HG02943 (cell line): Measurements from ENCODE around the gene ZSCAN10.
A peak's percentile ranks its signal among the peaks of the same experiment; 100 is the strongest.

Experiments
- ATAC-seq: cut with Tn5 transposase; IDR thresholded peaks from one replicate; pipeline ENCODE4 v1.9.1; 2021; ENCODE audit warnings: mild to moderate bottlenecking, low read depth, moderate library complexity; ENCODE audit not compliant: unreplicated experiment

Gene ZSCAN10

DNA sequence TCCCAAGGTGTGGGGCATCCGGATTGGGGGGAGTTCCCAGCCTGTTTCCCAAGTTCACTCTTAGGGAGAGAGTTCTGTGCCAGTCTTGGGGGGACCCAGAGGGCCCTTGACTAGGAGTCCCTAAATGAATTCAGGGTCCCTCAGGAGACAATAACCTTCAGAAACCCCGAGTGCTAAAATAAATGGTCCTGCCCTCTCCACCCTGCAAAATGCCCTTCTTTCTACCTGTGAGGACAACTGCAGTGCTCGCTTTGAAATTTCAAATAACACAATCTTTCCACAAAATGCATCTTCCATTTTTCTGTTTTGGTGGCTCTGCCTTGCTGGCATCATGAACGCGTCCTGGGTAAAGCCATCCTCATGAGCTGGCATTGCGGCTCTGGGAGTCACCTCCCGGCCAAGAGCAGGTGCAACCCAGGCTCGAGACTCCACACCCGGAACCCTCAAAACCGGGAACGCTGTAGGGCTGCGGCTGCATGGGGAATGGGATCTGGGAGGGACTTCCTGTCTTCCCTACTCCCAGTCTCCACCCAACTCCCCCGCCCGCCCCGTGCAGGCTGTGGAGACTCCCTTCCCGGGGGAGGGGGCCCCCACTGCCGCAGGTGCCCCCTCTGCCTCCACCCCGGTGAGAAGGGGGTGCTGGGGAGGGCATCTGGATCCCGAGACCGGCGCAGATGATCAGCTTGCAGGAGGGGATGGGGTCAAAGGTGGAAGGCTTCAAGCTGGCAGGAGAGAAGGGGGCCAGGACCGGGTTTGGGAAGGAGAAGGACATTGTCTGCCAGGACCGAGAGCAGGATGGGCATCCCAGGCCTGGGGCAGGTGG is 13.2 kb upstream of the ZSCAN10 start, which contains the start of gene ZNF205:
TSS of gene ZNF205 (plus strand) at position 529 of the 823 bp plus-strand sequence. CDS start 845 bp downstream, outside the sequence.
- no peak for ATAC-seq

- peak; percentile 72 for ATAC-seq
Observed at GRCh38 chr16:3106205-3106928, 7.3 kb upstream of the ZSCAN10 start.

- no peak for ATAC-seq
Observed at GRCh38 chr16:3101841-3102470, 2.9 kb upstream of the ZSCAN10 start.

- ATAC-seq: no peak
Observed at GRCh38 chr16:3101018-3101840, 2.1 kb upstream of the ZSCAN10 start.

DNA sequence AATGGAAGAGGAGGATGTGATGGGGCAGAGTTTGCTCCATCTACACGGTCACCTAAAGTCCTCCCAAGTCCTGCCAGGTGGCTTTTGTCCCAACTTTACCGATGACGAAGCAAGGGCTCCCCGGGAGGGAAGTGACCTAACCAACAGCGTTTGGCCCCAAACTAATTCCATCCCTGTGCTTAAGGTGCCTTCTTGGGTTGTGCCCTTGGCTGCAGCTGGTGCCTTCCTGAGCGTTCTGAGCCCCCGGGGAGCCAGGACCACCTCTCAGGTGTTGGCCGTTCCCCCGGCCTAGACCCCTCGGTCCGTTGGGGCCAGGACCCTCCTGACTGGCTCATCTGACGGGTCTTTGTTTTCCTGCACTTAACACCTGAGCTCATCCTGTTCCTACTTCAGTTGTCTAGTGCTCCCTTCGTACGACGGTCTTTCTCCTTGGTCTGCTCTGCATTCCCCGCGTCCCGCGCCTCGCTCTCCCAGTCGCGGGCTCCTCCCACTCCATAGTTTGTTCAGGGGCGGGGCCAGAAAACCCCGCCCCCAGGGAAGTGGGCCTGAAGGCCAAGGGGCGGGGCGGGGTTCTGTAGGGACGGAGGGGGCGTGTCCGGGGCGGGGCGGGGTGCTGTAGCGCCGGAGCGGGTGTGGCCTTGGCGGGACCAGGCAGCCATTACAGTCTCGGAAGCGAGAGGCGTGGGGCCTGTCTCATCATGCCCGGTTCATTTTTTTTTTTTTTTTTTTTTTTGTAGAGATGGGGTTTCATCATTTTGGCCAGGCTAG is 822 bp upstream of the ZSCAN10 start:
- no peak for ATAC-seq

GRCh38 chr16:3099395-3099731 is 269 bp upstream of the ZSCAN10 start:
- ATAC-seq: no peak

- ATAC-seq: no peak
Observed at GRCh38 chr16:3097266-3097665, 1.8 kb downstream of the ZSCAN10 start.

- no peak for ATAC-seq
Observed at GRCh38 chr16:3096362-3096761, 2.7 kb downstream of the ZSCAN10 start.

GRCh38 chr16:3095869-3096268 is 3.2 kb downstream of the ZSCAN10 start:
- ATAC-seq: no peak

GRCh38 chr16:3094289-3095027 is 4.6 kb downstream of the ZSCAN10 start:
- no peak for ATAC-seq

DNA sequence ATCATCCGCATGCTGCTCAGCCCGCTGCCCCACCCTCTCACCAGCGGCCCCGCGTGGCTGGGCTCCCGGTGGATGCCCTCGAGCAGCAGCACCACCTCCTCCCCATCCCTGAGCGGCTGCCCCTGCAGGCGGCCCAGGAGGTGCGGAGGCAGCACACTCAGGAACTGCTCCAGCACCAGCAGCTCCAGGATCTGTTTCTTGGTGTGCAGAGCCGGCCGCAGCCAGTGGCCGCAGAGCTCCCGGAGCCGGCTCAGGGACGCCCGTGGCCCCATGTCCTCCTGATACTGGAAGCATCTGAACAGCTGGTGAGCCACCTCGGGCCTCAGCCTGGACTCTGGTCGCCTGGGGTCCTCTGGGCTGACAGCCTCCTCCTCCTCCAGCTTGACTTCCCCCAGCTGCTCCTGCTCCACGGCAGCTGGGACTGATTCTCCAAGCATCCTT is 6.6 kb downstream of the ZSCAN10 start:
- no peak for ATAC-seq

GRCh38 chr16:3091551-3091950 is 7.5 kb downstream of the ZSCAN10 start:
- no peak for ATAC-seq

- ATAC-seq: no peak
Observed at GRCh38 chr16:3089717-3090592, 9.1 kb downstream of the ZSCAN10 start.

- no peak for ATAC-seq
Observed at GRCh38 chr16:3088925-3089716, 10.0 kb downstream of the ZSCAN10 start.

DNA sequence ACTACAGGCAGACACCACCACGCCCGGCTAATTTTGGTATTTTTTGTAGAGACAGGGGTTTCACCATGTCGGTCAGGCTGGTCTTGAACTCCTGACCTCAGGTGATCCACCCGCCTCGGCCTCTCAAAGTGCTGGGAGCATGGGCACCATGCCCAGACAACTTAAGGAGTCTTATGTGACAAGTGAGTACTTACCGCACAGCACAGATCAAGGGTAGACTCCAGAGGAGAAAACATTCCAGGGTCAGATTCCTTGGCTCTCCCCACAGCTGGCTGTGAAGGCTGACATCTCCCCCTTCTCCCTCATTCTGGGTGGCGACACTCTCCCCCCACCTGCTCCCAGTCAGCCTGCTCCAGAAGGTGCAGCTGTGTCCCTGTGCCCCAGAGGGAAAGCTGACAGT is 10.6 kb downstream of the ZSCAN10 start:
- ATAC-seq: no peak

- ATAC-seq: no peak
Observed at GRCh38 chr16:3087243-3088235, 11.6 kb downstream of the ZSCAN10 start.
